Activated gamma-delta T cell treated with anti-CD3 and anti-CD28 coated beads, Interleukin-2, amount 50 U/mL, for 16 hours (primary cell): ENCODE data around the gene L3MBTL1.
"Not testable (repeated sequence)": the region's sequence is repeated elsewhere in the genome, so short reads cannot be mapped to it uniquely, and the experiment has no call there.

Experiments used
- DNase-seq: peaks from one replicate; pipeline ENCODE4 v3.0.0-alpha.2; 2020; ENCODE audit warnings: low read depth

Gene L3MBTL1

DNA sequence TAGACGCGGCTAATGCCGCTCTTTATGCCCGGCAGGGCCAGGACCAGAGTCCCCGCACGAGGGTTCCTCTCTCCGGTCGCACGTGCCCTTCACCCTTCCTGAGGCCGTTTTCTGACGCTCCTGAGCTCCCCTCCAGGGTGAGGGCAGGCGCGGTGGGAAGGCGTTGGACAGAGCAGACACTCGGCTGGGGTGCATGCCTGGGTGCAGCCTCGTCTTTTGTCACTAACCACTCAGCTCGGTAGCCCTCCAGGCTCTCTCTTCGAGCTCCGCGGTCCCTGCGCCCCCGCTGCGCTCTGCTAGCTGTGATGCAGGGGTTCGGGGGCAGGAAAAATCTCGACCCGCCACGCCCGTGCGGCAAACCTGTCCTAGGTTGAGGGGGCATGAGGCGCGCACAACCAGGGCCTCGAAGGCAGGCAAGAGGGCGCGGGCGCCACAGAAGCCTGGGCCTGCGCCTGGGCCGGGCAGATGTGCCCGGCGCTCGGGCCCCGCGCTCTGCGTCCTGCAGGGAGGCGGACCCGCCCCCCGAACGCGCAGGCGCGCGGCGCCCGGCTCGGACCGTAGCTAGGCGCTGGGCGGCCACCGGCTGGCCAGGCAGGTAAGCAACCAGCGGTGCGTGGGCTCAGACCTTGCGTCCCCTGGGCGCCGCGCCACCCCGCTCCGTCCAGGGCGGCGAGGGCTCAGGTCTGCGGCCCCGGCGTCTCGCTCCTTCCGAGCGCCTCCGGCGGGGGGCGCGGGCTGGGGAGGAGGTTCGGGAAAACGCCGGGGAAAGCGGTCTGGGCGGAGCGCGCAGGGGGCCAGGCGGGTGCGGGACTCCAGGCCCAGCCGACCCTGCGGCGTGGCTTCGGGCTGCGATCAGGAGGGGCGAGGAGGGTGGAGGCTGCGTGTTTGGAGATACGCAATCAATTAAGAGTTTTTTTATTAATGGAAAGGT lies at the start of gene L3MBTL1:
L3MBTL1 (plus strand) TSS at position 548 of the 931 bp plus-strand sequence. CDS start 5,807 bp downstream, outside the sequence.
- no peak for DNase-seq

DNA sequence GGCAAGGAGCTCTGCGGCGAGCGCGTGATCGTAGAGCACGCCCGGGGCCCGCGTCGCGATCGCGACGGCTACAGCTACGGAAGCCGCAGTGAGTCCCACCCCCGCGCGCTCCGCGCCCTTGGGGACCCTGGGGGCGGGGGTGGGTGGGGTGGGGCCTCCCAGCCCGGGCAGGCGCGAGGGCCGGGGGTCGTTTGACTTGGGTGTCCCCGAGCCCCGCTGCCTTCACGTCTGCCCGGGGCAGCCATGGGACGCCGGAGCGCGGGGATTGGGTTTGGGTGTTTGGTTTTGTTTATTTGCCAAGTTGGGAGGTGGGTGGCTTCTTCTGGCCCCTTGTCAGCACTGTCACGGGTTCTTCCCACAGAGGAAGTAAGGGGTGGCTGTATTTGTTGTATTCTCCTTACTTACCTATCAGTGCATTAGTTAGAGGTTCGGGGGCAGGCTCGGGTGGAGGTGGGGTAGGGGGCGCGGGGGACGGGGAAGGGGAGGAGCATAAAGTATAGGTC lies 49.0 kb upstream of the L3MBTL1 start:
- peak; percentile 24 for DNase-seq

DNA sequence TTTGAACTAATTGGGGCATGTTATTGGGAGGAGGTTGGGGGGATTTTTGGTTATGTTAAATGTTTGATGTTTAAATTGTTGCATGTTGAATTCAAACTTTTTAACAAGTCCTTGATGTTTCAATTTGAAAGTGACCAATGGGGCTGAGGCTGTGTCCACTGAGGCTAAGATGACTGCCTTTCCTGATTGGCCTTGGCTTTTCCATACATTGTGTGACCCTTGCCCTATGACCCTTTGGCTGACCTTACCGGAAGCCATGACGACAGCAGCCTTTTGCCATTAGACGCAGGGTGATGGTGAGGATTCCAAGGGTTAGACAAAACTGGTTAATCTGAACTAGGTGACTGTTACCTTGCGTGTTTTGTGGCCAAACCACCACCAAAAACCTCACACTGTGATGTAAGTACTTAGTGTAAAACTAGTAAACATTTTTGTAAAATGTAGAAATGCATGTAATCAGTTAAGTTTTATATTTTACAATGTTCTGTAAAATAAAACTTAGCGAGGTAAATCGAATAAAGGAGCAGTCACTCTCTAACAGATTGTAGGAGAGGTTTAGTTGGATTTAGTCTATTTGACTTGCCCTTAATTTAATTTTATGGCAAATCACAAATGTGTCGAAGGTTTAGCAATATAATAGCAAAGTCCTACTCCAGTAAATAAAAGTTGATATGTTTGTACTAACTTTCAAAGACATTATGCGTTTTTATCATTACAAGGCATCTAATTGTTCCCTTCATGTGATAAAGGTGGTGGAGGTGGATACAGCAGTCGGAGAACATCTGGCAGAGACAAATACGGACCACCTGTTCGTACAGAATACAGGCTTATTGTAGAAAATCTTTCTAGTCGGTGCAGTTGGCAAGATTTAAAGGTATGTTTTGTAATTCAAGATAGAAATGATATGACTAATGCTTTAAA lies 48.2 kb upstream of the L3MBTL1 start:
- DNase-seq = no peak

DNA sequence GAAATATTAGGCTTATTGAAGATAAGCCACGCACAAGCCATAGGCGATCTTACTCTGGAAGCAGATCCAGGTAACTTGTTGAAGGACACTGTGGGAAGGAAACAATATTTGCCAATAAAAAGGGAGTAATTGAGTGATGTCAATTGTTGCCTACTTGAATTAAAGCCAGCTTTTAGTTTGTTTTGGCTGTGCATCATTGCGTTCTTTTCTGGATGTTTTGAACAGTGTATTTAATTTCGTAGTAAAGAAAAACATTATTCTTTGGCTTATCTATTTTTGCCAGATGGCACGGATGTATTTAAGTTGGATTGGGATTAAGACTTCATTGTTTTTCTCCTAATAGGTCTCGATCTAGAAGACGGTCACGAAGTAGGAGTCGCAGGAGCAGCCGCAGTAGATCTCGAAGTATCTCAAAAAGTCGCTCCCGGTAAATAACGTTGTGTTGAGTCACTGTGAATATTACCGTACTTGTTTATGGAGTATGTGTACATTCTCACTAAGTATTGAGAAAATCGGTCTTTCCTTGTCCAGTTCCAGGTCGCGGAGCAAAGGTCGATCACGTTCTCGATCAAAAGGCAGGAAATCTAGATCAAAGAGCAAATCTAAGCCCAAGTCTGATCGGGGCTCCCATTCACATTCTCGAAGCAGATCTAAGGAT lies 47.2 kb upstream of the L3MBTL1 start:
- DNase-seq = no peak

DNA sequence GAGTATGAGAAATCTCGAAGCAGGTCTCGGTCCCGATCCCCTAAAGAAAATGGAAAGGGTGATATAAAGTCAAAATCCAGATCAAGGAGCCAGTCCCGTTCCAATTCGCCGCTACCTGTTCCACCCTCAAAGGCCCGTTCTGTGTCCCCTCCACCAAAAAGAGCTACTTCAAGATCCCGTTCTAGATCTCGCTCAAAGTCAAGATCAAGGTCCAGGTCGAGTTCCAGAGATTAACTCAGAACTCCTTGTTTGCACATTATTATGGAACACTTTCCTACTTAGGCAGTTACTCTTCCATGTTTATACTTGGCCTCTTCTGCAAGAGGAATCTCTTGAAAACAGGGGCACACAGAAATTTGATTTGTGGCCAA lies 46.7 kb upstream of the L3MBTL1 start:
- DNase-seq = no peak

DNA sequence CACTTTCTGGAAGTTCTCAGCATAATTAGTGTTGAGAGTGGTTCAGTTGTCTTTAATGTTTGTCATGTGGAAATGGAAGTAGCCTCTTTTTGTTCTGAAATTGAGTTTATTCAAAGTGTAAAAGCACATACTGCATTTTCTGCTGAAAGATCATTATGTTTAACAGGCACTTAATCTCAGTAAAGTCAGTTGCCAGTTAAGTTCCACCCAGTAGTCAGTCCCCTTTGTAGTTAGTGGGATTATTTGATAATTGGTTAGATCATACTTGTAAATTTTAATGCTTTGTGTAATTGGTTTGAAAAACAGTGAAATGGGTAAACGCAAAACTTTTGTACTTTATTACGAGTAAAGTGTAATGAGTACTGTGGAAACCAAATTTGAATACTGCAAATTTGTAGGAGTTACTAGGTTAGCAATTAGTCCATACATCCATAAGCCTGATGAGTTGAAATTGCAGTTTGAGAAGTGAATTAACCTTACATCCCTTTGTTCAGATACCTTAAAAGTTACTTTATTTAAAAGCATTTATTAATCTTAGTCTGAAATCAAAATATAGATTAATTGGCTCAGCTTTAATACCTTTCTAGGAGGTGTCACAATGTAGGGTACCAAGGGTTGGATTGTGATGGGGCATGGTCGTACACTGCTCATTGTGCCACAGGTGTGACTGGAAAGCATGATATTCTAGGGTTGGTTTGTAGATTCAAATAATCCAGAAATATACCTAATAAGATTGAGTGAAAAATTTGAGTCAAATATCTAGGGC lies 45.4 kb upstream of the L3MBTL1 start:
- no peak for DNase-seq

DNA sequence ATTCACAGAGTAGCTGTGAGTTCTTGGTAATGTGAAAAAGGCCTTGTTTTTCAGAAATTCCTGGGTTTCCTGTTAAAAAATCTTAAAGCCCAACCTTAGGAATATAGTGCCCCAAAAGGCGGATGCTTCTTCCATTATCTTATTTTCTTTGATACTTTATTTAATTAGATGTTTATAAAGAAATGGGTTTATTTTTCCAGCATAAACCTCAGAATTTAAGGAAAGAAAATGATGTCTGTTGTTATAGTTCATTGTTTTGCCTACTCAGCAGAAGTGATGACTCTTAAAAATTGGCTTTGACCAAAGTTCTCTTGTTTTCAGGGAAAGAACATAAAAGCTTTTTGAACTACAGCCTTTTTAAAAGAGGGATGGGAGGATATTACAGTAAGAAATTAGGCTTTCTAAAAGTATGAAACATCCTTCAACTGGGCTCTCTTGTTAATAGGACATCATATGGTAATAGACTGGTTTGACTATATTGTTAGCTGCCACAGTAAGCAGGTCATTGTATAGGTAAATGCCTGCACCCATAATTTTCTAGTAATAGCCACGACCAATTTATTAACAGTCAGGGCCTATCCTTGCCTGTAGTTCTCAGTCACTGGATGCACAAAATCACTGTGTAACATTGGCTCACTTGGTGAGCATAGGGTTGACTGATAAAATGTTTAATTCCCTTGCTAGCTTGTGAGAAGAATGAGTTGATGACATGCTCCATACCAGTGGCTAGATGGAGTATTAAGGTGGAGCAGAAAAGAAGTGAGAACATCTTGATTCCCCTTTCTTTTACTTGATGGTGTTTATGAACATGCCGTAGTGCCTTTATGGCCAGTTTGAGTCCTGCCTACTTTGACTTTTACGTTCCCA lies 44.6 kb upstream of the L3MBTL1 start:
- no peak for DNase-seq

DNA sequence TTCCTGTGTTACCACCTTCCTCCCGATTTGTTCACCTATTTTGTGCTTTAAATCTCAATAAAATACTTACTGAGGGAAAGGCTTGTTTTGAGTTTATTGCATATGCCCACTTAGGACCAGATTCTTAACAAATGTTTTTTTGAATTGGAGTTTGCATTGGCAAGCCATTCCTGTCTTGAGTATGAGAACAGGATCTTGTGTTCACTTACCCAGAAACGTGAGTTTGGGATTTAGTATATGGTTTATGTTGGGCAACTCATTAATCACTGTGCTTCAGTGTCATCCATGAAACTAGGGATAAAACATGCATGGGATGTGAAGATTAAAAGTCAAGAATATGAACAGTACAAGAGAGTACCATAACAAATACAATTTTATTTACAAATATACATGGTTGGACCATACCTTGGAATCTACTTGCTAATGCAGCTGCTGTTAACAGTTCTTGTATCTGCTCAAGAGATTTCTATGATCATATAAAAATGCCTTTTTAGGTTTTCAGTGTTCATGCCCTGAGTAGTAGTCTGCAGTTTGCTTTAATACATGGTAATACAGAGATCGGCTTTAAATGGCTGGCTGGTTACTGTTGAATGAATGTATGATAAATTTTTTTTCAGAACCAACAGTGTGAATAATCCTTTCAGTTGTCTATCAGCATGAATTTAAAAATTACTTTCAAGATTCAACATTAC lies 43.8 kb upstream of the L3MBTL1 start:
- no peak for DNase-seq

DNA sequence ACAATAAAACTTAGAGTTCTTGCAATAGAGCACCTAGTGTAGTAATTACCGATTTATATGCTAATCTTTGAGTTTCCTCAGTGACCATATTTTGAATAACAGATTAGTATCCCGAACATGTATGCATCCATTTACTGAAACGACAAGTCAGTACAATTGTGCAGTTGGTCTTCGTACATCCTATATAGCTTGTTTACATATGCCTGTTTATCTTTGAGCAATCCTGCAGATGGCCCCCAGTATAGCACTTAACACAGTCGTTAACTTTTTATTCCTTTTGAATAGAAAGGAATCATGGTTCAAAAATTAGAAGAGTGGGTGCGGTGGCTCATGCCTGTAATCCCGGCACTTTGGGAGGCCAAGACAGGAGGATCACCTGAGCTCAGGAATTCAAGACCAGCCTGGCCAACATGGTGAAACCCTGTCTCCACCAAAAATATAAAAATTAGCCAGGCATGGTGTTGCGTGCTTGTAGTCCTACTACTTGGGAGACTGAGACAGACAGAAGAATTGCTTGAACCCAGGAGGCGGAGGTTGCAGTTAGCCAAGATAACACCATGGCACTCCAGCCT lies 43.2 kb upstream of the L3MBTL1 start:
- DNase-seq = no peak

DNA sequence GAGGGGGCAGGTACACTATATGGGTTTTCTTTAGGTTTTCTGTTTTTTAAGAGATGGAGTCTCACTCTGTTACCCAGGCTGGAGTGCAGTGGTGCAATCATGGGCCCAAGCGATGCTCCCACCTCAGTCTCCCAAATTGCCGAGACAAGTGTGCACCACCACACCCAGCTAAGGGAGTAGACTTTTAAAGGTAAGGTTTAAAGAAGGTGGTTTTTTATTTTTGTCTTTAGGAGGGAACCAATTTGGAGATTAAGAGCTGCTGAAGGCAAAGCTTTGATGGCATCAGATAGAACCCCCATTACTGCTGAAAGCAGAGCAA lies 41.9 kb upstream of the L3MBTL1 start:
- DNase-seq = no peak

DNA sequence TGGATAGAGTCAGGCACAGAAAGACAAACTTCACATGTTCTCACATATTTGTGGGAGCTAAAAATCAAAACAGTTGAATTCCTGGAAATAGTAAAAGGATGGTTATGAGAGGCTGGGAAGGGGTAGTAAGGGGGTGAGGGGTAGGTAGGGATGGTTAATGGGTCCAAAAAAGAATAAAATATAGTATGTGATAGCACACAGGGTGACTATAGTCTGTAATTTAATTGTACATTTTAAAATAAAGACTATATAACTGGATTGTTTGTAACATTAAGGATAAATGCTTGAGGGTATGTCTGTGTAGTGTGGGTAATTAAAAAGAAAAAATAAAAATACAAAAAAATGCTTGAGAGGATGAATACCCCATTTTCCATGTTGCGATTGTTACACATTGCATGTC lies 39.9 kb upstream of the L3MBTL1 start:
- DNase-seq = no peak

DNA sequence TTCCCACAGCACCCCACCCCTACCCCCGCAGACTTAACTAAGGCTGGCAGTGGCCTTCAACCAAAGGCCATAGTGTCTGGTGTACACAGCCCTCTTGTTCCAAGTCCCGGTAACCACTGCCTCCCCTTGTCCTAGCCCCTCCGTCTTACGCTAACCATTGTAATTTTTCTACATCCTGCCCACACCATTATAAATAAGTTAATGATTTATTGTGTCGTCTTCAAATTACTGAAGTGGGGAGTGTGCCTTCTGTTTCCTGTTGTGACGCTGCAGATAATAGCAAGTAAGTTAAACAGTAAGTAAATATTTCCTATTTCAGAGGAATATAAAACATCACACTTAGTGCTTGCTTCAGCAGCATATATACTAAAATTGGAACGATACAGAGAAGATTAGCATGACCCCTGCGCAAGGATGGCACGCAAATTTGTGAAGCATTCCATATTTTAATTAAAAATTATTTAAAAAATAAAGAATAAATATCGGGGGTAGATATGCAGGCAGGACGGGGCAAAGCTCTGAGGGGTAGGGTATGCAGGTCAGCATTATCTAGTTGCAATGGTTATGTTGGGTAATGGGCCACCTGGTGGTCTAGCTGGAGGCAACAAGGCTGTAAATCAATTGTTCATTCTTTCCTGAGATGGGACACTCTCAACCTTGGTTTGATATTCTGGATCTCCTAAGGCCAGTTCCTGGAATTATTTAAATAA lies 34.7 kb upstream of the L3MBTL1 start:
- no peak for DNase-seq

DNA sequence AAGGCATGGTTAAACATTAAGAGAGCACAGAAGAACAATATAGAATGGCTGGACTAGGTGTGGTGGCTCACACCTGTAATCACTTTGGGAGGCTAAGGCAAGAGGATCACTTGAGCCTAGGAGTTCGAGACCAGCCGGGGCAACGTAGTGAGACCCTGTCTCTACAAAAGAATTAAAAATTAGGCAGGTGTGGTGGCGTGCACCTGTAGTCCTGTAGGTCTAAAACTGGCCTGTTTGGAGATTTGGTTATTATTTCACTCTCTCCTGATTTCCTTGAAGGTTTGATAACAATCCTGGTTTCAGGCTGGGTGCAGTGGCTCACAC lies 34.2 kb upstream of the L3MBTL1 start:
- DNase-seq = no peak

DNA sequence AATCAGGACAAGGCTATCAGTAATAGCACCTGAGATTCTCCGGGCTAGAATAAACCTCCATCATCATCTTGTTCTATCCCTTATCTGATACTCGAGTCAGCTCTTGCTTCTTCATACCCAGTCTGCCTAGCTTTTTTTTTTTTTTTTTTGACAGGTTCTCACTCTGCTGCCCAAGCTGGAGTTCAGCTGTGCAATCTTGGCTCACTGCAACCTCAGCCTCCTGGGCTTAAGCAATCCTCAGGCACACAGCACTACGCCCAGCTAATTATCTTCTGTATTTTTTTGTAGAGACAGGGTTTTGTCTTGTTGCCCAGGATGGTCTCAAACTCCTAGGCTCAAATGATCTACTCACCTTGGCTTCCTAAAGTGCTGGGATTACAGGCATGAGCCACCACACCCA lies 30.3 kb upstream of the L3MBTL1 start:
- no peak for DNase-seq

DNA sequence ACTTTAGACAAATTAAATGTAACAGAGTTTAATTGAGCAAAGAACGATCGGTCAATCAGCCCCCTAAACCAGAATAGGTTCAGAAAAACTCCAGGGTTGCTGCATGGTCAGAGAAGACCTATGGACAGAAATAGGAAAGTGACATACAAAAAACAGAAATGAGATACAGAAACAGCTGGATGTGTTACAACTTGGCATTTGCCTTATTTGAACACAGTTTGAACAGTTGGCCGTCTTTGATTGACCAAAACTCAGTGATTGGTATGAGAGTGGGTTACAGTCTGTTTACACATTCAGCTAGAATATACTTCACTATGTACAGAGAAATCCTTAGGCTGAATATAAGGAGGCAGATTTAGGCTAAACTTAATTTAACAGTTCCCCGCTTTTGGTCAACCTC lies 29.9 kb upstream of the L3MBTL1 start:
- no peak for DNase-seq

DNA sequence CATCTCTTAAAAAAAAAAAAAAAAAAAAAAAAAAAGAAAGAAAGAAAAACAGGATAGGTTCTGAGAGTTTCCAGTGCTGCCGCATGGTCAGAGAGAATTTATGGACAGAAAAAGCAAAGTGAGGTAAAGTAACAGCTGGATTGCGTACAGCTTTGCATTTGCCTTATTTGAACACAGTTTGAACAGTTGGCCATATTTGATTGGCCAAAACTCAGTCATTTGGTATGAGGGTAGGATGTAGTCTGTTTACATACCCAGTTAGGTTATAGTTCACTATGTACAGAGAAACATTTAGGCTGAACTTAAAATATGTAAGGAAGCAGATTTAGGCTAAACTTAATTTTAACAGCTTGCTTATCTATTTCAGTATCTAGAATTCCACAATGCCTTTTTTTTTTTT lies 17.5 kb upstream of the L3MBTL1 start:
- DNase-seq = no peak

DNA sequence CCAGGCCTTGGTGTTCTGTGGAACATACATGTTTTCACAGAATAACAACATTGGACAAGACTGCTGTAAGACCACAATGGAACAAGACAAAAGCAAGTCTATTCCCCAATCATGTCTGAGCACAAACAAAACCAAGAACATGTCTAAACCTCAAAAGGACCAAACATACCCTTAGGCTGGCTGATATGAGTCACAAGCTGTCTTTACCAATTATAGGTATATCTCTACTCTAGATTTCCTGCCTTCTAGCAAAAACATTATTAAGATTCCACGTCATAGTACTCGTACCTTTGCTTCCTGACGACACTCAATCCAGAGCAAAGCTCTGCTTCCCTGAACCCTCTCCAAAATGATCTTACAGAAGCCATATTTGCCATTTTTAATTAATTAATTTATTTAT lies 15.4 kb upstream of the L3MBTL1 start:
- no peak for DNase-seq

DNA sequence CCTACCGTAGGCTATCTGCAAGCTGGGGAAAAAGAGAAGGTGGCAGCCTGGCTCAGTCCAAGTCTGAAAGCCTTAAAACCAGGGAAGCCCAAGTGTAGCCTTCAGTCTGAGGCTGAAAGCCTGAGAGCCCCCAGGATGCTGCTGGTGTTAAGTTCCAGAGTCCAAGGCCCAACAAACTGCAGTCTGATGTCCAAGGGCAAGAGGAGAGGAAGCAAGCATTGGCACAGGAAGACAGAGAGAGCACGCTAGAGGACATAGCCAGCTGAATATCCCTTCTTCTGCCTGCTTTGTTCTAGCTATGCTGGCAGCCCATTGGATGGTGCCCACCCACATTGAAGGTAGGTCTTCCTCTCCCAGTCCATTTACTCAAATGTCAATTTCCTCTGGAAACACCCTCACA lies 12.1 kb upstream of the L3MBTL1 start:
- no peak for DNase-seq

DNA sequence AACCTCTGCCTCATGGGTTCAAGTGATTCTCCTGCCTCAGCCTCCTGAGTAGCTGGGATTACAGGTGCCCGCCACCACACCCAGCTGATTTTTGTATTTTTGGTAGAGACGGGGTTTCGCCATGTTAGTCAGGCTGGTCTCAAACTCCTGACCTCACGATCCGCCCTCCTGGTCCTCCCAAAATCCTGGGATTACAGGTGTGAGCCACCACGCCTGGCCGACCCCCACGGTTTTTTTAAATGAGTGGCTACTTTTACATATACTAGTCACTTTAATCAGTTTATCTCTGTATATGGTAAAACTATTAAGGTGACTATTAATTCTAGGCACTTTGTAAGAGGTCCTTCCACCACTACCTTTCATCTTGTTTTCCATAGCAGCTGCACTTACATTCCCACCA lies 5.5 kb upstream of the L3MBTL1 start:
- not testable (repeated sequence) for DNase-seq
